ENCODE data around the gene ZSCAN12. TPM values are rescaled to one million over a fixed set of nuclear protein-coding genes. Genes with fewer than 3 reads are reported as not detected.

Gene ZSCAN12
- total RNA-seq, 1 donor from 2014 or later: 16.6 TPM

GRCh38 chr6:28442586-28442985, 43.0 kb upstream of the ZSCAN12 start:
- no peaks in the 10 kb centered on the region for H3K27me3 Mint-ChIP-seq (ENCODE audit: low read depth)
- H3K36me3 Mint-ChIP-seq (ENCODE audit: low read depth): no peaks in the 10 kb centered on the region
- no peak for DNase-seq (ENCODE audit: low read depth, low spot score)
- peaks cover 3% of the 10 kb centered on the region for H3K9me3 Mint-ChIP-seq
- peaks cover 28% of the 10 kb centered on the region for H3K4me1 Mint-ChIP-seq
- peak overlapping the region; percentile 100 for H3K4me3 Mint-ChIP-seq
- peak overlapping the region; percentile 100 for H3K27ac Mint-ChIP-seq (ENCODE audit: unreplicated experiment)
- TF ChIP-seq, protein P1, sequence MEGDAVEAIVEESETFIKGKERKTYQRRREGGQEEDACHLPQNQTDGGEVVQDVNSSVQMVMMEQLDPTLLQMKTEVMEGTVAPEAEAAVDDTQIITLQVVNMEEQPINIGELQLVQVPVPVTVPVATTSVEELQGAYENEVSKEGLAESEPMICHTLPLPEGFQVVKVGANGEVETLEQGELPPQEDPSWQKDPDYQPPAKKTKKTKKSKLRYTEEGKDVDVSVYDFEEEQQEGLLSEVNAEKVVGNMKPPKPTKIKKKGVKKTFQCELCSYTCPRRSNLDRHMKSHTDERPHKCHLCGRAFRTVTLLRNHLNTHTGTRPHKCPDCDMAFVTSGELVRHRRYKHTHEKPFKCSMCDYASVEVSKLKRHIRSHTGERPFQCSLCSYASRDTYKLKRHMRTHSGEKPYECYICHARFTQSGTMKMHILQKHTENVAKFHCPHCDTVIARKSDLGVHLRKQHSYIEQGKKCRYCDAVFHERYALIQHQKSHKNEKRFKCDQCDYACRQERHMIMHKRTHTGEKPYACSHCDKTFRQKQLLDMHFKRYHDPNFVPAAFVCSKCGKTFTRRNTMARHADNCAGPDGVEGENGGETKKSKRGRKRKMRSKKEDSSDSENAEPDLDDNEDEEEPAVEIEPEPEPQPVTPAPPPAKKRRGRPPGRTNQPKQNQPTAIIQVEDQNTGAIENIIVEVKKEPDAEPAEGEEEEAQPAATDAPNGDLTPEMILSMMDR (conservative IDR thresholded peaks at IDR 0.05): no peak

DNA sequence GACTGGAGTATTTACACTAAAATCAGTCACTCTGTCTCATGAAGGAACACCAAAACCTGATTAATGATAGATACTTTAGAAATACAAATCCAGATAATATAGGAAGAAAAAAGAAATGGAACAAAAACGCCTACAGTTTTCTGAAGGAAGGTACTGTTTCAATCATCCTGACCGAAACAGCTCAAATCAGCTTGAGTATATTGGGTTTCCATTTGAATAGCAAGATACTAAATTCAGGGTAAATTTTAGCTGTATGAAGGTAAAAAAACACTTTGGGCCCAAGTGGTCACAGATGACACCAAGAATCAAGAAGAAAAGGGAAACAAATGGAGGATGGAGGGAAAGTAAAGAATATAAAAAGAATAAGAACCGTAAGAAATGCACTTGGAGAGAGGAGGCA, 36.9 kb upstream of the ZSCAN12 start:
- Mint-ChIP-seq H3K36me3 (ENCODE audit: low read depth) (no peaks in the 10 kb centered on the region), H3K27ac (ENCODE audit: unreplicated experiment) (no peak overlapping the region), H3K9me3 (no peaks in the 10 kb centered on the region), H3K4me1 (no peaks in the 10 kb centered on the region), H3K4me3 (no peak overlapping the region), H3K27me3 (ENCODE audit: low read depth) (no peaks in the 10 kb centered on the region)
- TF ChIP-seq, protein P1 (conservative IDR thresholded peaks at IDR 0.05): no peak
- no peak for DNase-seq (ENCODE audit: low read depth, low spot score)

DNA sequence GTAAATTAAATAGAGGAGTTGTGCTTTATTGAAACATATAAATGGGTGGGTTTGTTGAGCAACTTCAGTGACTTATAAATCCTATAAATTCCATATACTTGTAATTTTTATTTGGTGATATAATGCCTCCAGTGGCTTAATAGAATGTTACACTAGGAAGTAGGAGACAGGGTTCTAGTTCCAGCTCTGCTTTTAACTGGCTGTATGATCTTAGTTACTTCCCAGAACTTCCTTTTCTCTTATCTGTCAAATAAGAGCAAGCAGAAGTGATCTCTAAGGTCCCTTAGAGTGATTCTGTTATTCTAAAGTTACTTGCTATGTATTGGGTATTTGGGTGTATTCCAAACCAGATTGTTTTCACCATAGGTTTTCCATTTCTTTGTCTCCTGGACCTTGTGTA, 33.6 kb upstream of the ZSCAN12 start:
- H3K4me1 Mint-ChIP-seq: no peaks in the 10 kb centered on the region
- DNase-seq (ENCODE audit: low read depth, low spot score): no peak
- peaks cover 2% of the 10 kb centered on the region for H3K36me3 Mint-ChIP-seq (ENCODE audit: low read depth)
- TF ChIP-seq, protein P1 (conservative IDR thresholded peaks at IDR 0.05): peak; percentile 28
- no peaks in the 10 kb centered on the region for H3K27me3 Mint-ChIP-seq (ENCODE audit: low read depth)
- H3K4me3 Mint-ChIP-seq: no peak overlapping the region
- H3K27ac Mint-ChIP-seq (ENCODE audit: unreplicated experiment): no peak overlapping the region
- H3K9me3 Mint-ChIP-seq: no peaks in the 10 kb centered on the region

- Mint-ChIP-seq H3K36me3 (ENCODE audit: low read depth) (peaks cover 23% of the 10 kb centered on the region), H3K4me1 (no peaks in the 10 kb centered on the region), H3K27ac (ENCODE audit: unreplicated experiment) (no peak overlapping the region), H3K4me3 (no peak overlapping the region), H3K9me3 (no peaks in the 10 kb centered on the region), H3K27me3 (ENCODE audit: low read depth) (no peaks in the 10 kb centered on the region)
- DNase-seq (ENCODE audit: low read depth, low spot score): no peak
- TF ChIP-seq, protein P1 (conservative IDR thresholded peaks at IDR 0.05): no peak
These were observed 30.2 kb upstream of the ZSCAN12 start for GRCh38 chr6:28429781-28430180.

- Mint-ChIP-seq H3K9me3 (no peaks in the 10 kb centered on the region), H3K4me1 (no peaks in the 10 kb centered on the region), H3K36me3 (ENCODE audit: low read depth) (peaks cover 33% of the 10 kb centered on the region), H3K27ac (ENCODE audit: unreplicated experiment) (no peak overlapping the region), H3K4me3 (no peak overlapping the region), H3K27me3 (ENCODE audit: low read depth) (no peaks in the 10 kb centered on the region)
- TF ChIP-seq, protein P1 (conservative IDR thresholded peaks at IDR 0.05): no peak
- no peak for DNase-seq (ENCODE audit: low read depth, low spot score)
These were observed 26.5 kb upstream of the ZSCAN12 start for GRCh38 chr6:28425944-28426541.

All from neural crest cell (in vitro differentiated cells).